HG02623 (cell line): ENCODE measurements around the gene UBE3C.

Experiments
- ATAC-seq: cut with Tn5 transposase; IDR thresholded peaks from one replicate; pipeline ENCODE4 v1.9.1; 2021; ENCODE audit warnings: moderate library complexity; ENCODE audit not compliant: unreplicated experiment

Gene UBE3C

GRCh38 chr7:157176771-157177170 is 38.0 kb downstream of the UBE3C start:
- ATAC-seq, result no peak

GRCh38 chr7:157177333-157177982 is 38.7 kb downstream of the UBE3C start:
- ATAC-seq, result no peak

GRCh38 chr7:157177983-157178381 is 39.3 kb downstream of the UBE3C start:
- peak; percentile 48 for ATAC-seq

- ATAC-seq, result no peak
Measured at GRCh38 chr7:157183832-157184231, 45.1 kb downstream of the UBE3C start.

GRCh38 chr7:157188091-157188665 is 49.5 kb downstream of the UBE3C start:
- ATAC-seq, result no peak

- no peak for ATAC-seq
Measured at GRCh38 chr7:157189405-157189804, 50.7 kb downstream of the UBE3C start.

- no peak for ATAC-seq
Measured at GRCh38 chr7:157192861-157193260, 54.1 kb downstream of the UBE3C start.

GRCh38 chr7:157193274-157193673 is 54.5 kb downstream of the UBE3C start:
- no peak for ATAC-seq

GRCh38 chr7:157194948-157195347 is 56.2 kb downstream of the UBE3C start:
- no peak for ATAC-seq

GRCh38 chr7:157195868-157196267 is 57.1 kb downstream of the UBE3C start:
- no peak for ATAC-seq

- no peak for ATAC-seq
Measured at GRCh38 chr7:157204134-157204533, 65.4 kb downstream of the UBE3C start.

GRCh38 chr7:157205438-157205837 is 66.7 kb downstream of the UBE3C start:
- ATAC-seq, result no peak

- no peak for ATAC-seq
Measured at GRCh38 chr7:157208571-157209413, 70.1 kb downstream of the UBE3C start.

GRCh38 chr7:157210682-157211081 is 72.0 kb downstream of the UBE3C start:
- no peak for ATAC-seq

GRCh38 chr7:157211690-157212089 is 73.0 kb downstream of the UBE3C start:
- no peak for ATAC-seq

- peak; percentile 97 for ATAC-seq
Measured at GRCh38 chr7:157219154-157219553, 80.4 kb downstream of the UBE3C start.

GRCh38 chr7:157220916-157221569 is 82.3 kb downstream of the UBE3C start:
- ATAC-seq, result no peak

GRCh38 chr7:157222687-157223086 is 84.0 kb downstream of the UBE3C start:
- ATAC-seq, result no peak

- ATAC-seq, result no peak
Measured at GRCh38 chr7:157224627-157225026, 85.9 kb downstream of the UBE3C start.

GRCh38 chr7:157228864-157229422 is 90.2 kb downstream of the UBE3C start:
- no peak for ATAC-seq

- no peak for ATAC-seq
Measured at GRCh38 chr7:157233677-157234076, 95.0 kb downstream of the UBE3C start.
